Activated CD4-positive, alpha-beta T cell treated with anti-CD3 and anti-CD28 coated beads for 24 hours (primary cell): ENCODE data around the gene TMPRSS4.

Experiments used
- DNase-seq, 2 donors: peaks; one replicate each; pipeline ENCODE4 v3.0.0-alpha.2; 2020; ENCODE audit warnings: low read depth in 2 of 2

TMPRSS4 gene

DNA sequence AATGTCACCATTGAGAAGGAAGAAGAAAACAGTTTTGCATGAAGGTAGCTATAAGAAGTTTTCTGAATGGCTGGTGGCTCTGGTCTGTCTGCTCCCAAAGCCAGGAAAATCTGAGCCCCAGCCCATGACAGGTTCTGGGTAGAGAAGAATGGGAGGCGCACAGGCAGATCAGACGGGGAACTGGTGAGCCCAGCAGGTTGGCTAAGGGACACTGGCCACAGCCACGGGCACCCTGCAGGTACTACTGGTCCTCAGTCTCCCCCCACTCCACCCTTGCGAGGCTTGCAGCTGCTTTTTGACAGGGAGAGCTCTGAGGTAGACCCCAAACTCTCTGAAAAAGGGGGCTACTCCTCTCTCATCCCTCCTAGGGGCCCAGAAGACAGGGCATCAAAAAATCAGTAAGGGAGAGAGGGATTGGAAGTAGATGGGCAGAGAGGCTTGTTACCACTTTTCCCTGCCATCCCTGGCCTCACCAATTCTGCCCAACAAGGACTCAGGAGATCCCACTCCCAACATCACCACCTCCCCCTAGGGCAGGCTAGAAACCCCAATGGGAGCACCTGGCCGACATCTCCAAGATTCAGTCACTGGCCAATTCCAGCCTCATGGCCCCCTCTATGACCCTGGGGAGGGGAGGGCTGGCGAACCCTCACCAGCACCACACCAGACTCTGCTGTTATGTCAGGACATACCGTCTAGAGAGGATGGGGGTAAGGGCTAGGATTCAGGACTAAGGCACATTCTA is 58.3 kb downstream of the TMPRSS4 start:
- no peak for DNase-seq

DNA sequence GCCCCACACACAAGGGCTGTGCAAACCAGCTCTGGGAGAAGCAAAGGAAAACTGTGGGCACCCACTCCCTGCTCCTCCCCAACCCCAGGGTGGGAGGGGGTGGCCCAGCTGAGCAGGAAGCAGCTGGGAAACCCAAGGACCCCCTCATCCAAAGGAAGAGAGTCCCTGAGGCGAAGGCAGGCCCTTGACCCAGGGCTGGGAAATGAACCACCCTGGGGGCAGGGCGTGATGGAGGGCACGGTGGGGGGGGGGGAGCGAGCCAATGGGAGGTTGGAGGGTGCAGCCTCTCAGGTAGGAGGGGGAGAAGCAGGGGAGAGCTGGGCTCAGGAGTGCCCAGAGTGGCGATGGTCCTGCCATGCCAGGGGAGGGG is 58.9 kb downstream of the TMPRSS4 start:
- no peak for DNase-seq

DNA sequence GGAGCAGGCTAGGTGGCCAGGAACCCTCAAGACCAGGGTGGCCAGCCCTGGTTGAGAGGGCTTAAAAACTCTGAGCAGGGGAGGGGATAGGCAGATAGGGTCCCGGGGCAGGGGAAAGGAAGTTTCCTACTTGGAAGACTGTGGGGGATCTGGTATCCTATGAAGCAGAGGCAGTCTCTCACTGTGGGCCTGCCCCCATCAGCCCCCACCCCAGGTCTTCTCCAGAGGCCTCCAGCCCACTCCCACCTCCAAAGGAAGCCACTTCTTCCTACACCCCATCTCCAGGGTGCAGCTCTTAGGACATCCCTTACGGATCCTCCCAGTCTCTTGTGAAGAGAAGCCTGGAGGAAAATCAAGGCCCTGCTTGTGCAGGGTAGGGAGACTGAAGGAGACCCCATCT is 59.5 kb downstream of the TMPRSS4 start:
- no peak for DNase-seq

DNA sequence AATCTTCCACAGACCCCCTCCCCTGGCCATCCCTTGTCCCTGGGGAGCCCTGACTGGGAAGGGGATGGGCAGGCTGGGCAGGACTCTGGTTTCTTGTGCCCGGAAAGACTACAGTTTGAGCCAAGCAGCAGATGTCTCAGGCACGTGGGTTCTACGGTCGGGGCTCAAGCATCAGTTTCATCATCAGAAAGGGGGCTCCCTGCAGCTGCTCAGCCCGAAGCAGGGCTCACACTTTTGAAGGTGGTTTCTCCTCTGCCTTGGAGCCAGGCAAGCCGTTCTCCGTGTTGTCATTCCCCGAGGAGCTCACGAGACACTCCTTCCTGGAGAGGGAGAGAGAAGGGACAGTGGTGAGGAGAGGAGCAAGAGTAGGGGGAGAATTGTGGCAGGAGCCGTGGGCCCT is 59.9 kb downstream of the TMPRSS4 start:
- DNase-seq = no peak

DNA sequence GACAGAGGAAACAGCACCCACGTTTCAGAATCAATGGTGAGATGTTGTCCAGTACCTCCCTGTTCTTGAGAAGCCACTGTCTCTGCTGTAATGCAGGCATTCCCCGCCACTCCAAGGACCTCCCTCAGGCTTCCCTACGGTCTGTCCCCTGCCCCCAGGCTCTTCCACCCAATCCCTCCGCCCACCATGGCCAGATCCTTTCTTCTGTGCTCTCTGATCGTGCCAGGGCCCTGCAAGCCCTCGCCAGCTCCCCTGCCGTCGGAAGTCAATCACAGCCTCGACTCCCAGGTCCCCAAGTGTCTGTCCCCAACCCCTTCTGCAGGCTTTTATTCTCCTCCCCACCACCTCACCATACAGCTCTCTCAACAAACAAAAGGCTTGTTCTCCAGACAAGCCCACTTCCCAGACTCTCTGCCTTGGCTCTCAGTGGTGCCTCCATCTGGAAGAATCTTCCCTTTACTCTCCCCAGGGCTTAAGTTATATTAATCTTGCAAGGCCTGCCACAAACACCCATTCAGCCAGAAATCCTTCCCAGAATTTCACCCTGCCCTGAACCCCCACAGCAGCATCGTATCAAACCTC is 62.1 kb downstream of the TMPRSS4 start:
- DNase-seq = no peak

- no peak for DNase-seq
Measured at GRCh38 chr11:118139578-118139977, 62.7 kb downstream of the TMPRSS4 start.

DNA sequence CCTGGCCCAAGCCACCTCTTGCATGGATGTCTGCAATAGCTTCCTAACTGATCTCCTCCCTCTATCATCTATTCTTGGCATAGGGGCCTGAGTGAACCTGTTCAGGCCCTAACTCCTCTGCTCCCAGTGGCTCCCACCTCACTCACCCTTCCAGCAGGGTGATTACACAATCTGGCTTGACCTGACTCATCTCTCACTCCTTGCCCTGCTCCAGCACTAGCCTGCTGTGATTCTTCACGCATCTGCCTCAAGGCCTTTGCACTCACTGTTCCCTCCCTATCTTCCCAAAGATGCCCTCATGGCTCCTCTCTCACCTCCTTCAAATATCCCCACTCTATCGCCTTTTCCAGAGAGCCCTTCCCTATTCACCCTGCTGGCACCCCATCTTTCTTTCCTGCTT is 65.2 kb downstream of the TMPRSS4 start:
- DNase-seq = no peak

DNA sequence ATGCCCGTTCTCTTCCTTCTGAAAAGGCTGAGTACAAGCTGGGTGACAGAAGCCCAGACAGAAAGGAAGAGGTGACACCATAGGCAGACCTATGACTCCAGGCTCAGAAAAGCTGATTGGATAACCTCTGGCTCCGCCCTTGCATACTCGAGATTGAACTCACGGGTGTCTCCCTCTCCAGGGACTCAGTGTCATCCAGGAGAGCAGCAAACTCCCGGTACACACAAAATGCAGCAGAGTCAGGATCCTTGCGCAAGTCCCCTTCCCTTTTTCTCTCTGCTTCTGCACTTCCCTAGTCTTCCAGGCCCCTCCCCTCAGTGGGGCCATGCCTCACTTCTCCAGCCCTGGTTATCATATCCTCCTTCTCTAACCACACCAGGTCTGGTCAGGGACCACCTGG is 65.9 kb downstream of the TMPRSS4 start:
- no peak for DNase-seq

DNA sequence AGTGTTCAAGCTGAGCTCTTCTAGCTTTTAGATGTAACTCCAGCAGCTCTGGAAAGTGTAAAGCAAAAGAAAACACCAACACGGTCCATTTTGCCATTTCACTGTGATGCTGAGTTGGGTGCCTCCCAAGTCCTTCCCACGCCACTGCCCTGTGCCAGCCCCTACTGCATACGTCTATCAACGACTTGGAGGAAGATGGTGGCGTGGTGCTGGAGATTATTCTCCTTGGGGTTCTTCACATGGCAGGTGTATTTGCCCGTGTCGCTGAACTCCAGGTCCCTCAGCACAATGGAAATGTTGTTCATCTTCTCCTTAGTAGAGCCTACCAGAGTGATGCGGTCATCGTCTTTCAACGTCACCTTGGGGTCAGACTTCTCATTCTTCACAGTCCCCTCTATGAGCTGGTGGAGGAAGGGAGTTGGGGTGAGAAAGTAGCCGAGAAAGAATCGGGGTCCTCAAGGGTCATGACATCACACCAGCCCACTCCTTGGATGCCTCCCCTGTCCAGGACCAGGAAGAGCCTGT is 66.8 kb downstream of the TMPRSS4 start:
- DNase-seq = no peak

GRCh38 chr11:118144301-118145268 is 67.7 kb downstream of the TMPRSS4 start:
- no peak for DNase-seq

DNA sequence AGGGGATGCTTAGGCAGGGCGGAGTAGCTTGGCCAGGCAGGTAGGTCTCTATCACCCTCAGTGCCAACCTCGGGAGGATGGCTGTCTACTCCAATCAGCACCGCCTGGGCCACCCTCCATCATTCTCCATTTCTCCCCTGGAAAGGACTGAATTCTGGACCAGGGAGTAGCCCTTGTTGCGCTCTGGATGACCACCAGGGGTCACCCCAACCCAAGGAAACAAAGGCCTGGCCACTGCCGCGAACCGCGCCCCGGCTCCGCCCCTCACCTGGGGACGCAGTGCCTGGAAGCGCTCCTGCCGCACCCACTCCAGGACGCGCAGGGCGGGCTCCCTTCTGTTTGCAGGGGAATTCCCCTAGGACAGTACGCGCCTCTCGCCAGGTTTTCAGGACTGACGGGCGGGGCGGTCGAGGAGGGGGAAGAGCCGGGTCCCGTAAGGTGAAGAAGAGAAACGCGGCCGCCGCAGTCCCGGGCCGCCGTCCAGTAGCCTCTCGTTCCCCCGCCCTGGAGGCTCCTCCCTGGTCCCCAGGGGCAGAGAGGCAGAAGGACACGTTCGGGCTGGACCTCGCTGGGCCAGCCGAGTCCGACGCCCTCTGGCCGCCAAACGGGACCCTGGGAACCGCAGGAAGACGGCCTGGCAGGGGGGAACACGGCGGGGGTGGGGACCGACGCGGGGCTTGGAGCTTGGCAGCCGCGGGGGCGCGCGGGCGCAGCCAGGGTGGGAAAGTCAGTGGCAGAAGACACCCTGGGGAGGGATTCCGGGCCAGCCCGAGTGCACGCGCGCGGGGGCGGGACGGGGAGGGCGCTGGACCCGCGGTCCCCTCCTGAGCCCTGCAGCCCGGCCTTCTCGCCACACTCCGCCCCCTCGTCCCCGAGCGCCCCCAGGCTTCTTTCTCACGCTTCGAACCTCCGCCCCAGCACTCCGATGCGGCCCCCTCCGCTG is 68.7 kb downstream of the TMPRSS4 start:
- peak; percentile 80 to 94 for DNase-seq

GRCh38 chr11:118146554-118146953 is 69.7 kb downstream of the TMPRSS4 start:
- no peak for DNase-seq

GRCh38 chr11:118147502-118147901 is 70.6 kb downstream of the TMPRSS4 start:
- no peak for DNase-seq

GRCh38 chr11:118148240-118148639 is 71.4 kb downstream of the TMPRSS4 start:
- no peak for DNase-seq

GRCh38 chr11:118148856-118149255 is 72.0 kb downstream of the TMPRSS4 start:
- no peak for DNase-seq

- no peak for DNase-seq
Measured at GRCh38 chr11:118149493-118149892, 72.6 kb downstream of the TMPRSS4 start.

DNA sequence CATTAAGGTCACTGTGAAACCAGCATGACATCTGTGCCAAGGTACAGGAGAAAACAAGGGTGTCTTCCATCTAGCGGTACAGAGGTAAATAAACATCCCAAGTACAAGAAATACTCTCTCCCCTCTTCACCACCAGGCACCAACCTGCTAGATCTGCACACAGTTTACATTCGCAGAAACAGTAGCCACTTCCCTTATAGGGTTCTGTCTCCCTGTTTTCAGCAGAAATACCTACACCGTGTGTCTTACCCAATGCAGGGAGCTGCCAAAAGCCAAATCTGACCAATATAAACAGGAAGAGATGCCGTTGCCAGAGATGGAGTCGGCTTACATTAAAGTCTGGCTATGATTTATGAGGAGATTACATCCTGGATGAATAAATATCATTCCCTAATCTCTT is 74.6 kb downstream of the TMPRSS4 start:
- no peak for DNase-seq

DNA sequence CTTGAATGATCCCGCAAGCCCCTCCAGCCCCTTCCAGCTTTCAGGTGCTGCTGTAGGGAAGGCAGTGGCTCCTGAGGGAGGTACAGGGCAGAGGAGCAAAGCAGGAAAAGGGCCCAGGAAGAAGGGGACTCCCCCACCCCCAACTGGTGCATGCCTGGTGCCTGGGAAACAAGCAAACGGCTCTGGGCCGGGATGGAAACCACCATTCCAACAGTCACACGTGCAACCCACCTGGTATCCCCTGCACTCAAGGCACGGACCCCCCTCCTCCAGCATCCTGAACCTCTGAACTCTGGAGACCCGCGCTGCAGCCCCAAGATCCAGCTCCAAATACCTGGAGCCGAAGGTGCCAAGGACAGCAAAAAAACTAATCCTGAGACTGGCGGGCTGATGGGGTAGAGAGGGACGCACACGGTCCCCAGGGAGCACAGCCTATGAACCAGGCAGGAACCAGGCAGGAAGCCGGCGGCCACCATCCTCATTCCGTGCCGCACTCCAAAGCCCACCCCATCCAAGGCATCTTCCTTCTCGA is 75.2 kb downstream of the TMPRSS4 start:
- no peak for DNase-seq

- no peak for DNase-seq
Measured at GRCh38 chr11:118152552-118153471, 75.9 kb downstream of the TMPRSS4 start, which contains the start of gene SCN4B. Gene SCN4B, minus strand, starts transcription at chr11:118152823. Its CDS starts 150 bp downstream, at chr11:118152673.

- DNase-seq = no peak
Measured at GRCh38 chr11:118153516-118153915, 76.6 kb downstream of the TMPRSS4 start.
